Measurements from ENCODE around the gene RENBP. TPM values are rescaled to one million over a fixed set of nuclear protein-coding genes. Genes with fewer than 3 reads are reported as not detected.

RENBP gene
- total RNA-seq, 1 donor from 2014 or later: 46.4 TPM

DNA sequence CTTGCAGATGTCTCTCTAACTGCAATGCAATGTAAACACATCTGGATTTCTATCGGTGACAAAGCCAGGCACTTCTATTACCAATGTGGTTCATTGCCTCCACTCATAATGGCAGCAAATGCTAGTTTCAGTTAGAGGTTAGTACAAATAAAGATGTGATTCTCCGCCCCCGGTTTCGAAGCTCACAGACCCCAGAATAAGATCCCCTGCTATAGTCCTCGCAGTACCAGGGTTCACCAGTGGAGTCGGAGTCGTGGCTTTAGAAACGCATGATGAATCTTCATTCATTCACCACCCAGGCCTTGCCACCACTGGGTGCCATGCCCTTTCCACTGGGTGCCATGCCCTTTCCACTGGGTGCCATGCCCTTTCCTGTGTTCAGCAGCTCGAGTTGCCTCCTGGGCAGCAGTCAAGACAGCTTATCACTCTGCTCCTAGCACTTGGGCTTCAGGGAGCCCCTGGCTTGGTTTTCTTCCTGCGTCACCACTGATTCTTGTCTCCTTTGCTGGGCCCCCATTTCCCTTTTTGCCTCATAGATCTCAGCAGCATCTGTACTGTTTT is 6.1 kb downstream of the RENBP start:
- DNase-seq (no peak), ATAC-seq (no peak)
- intact Hi-C loops (cut with DNase I): no loop called here
- Histone ChIP-seq H3K4me3 (no peak overlapping the region), H3K4me1 (peaks cover 3% of the 10 kb centered on the region), H3K9me3 (no peaks in the 10 kb centered on the region), H3K27ac (no peak overlapping the region), H3K27me3 (no peaks in the 10 kb centered on the region), H3K36me3 (no peaks in the 10 kb centered on the region)
- TF ChIP-seq CTCF (IDR thresholded peaks at IDR 0.05): no peak

DNA sequence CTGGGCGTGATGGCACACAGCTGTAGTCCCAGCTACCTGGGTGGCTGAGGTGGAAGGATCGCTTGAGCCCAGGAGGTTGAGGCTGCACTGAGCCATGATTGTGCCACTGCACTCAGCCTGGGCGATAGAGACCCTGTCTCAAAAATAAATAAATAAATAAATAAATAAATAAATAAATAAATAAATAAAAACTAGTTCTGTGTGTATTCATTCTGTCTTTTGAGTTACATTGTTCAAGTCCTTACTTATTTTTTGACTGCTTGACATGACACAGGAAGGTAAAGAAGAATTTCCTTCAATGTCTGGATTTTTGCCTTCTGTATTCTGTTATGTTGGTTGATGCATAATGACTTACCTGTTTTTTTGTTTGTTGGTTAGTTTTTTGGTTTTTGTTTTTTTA is 7.4 kb downstream of the RENBP start:
- TF ChIP-seq CTCF (IDR thresholded peaks at IDR 0.05): no peak
- ATAC-seq: no peak
- DNase-seq: no peak
- no peak overlapping the region for H3K4me3 ChIP-seq
- H3K9me3 ChIP-seq: no peaks in the 10 kb centered on the region
- peaks cover 5% of the 10 kb centered on the region for H3K36me3 ChIP-seq
- no peaks in the 10 kb centered on the region for H3K27me3 ChIP-seq
- H3K4me1 ChIP-seq: peaks cover 3% of the 10 kb centered on the region
- intact Hi-C loops (cut with DNase I): no loop called here
- no peak overlapping the region for H3K27ac ChIP-seq

DNA sequence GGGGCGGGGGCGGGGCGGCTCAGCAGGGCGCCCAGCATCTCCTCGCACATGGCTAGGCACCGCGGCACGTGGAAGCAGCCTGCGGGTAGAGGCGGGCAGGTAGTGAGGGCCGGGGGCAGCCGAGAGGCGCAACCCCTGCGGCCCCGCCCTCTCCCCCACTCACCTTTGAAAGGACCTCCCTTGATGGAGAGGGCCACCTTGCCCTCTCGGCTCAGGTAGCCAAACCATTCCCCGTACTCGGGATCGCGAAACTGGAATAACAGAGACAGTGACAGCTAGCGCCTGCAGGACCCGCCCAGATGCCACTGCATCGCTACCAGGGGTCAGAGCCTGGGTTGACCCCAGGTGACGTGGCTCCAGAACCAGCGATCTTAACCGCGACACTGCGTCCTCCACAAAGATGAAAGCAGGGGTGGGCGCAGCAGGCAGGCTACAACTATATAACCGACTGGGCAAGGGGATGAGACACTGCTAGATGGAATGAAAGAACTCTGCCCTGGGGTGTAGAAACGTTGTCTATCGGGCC is 9.1 kb downstream of the RENBP start:
- Histone ChIP-seq H3K27ac (no peak overlapping the region), H3K9me3 (no peaks in the 10 kb centered on the region), H3K4me1 (peaks cover 3% of the 10 kb centered on the region), H3K4me3 (peak overlapping the region; percentile 49), H3K36me3 (peaks cover 12% of the 10 kb centered on the region), H3K27me3 (no peaks in the 10 kb centered on the region)
- DNase-seq (no peak), ATAC-seq (no peak)
- no peak for TF ChIP-seq CTCF (IDR thresholded peaks at IDR 0.05)
- intact Hi-C loops (cut with DNase I): no loop called here

- Histone ChIP-seq H3K4me1 (peaks cover 3% of the 10 kb centered on the region), H3K9me3 (no peaks in the 10 kb centered on the region), H3K36me3 (peaks cover 12% of the 10 kb centered on the region), H3K4me3 (peak within 1 kb of the TSS; percentile 61), H3K27me3 (no peaks in the 10 kb centered on the region), H3K27ac (peak within 1 kb of the TSS; percentile 55)
- DNase-seq (peak; percentile 86), ATAC-seq (peak; percentile 98)
- intact Hi-C loops (cut with DNase I): no loop called here
- TF ChIP-seq CTCF (IDR thresholded peaks at IDR 0.05): no peak
Measured at GRCh38 chrX:153934762-153935325, 9.6 kb downstream of the RENBP start, which contains the start of gene NAA10. NAA10 (minus strand) TSS chrX:153935037; CDS start chrX:153934904, 133 bp downstream.

GRCh38 chrX:153934148-153934761 is 10.2 kb downstream of the RENBP start:
- Histone ChIP-seq H3K9me3 (no peaks in the 10 kb centered on the region), H3K27me3 (no peaks in the 10 kb centered on the region), H3K36me3 (peaks cover 12% of the 10 kb centered on the region), H3K4me3 (peak overlapping the region; percentile 61), H3K27ac (peak overlapping the region; percentile 55), H3K4me1 (peaks cover 3% of the 10 kb centered on the region)
- DNase-seq (no peak), ATAC-seq (peak; percentile 14)
- intact Hi-C loops (cut with DNase I): no loop called here
- no peak for TF ChIP-seq CTCF (IDR thresholded peaks at IDR 0.05)
